Ramos (cell line): ENCODE results near the gene POLE2.
"Not testable (repeated sequence)": the region's sequence is repeated elsewhere in the genome, so short reads cannot be mapped to it uniquely, and the experiment has no call there.

Experiments
- in situ Hi-C: fragments of 300-500 bp; cut with MboI; formaldehyde crosslinking; loops from one replicate; pipeline ENCODE4 v1.14.3; 2022; ENCODE audit warnings: low sequenced_read_pairs; ENCODE audit not compliant: unreplicated experiment

The POLE2 gene

GRCh38 chr14:49687942-49688700, at the start of gene POLE2:
TSS of gene POLE2 (minus strand) at chr14:49688214. CDS start at chr14:49688203, 11 bp downstream.
- in situ Hi-C loops = no loop called here

- in situ Hi-C loops = not testable (repeated sequence)
Measured at GRCh38 chr14:49735669-49736068, 47.7 kb upstream of the POLE2 start.

GRCh38 chr14:49733836-49734235, 45.8 kb upstream of the POLE2 start:
- in situ Hi-C loops = no loop called here

- in situ Hi-C loops = no loop called here
Measured at GRCh38 chr14:49732896-49733295, 44.9 kb upstream of the POLE2 start.

- in situ Hi-C loops = no loop called here
Measured at GRCh38 chr14:49727171-49727570, 39.2 kb upstream of the POLE2 start.

- in situ Hi-C loops = not testable (repeated sequence)
Measured at GRCh38 chr14:49721733-49722435, 33.9 kb upstream of the POLE2 start.

GRCh38 chr14:49720744-49721143, 32.7 kb upstream of the POLE2 start:
- in situ Hi-C loops = no loop called here

GRCh38 chr14:49710993-49711392, 23.0 kb upstream of the POLE2 start:
- in situ Hi-C loops = not testable (repeated sequence)

- in situ Hi-C loops = not testable (repeated sequence)
Measured at GRCh38 chr14:49704471-49704870, 16.5 kb upstream of the POLE2 start.

GRCh38 chr14:49703965-49704364, 16.0 kb upstream of the POLE2 start:
- in situ Hi-C loops = no loop called here

GRCh38 chr14:49702725-49703124, 14.7 kb upstream of the POLE2 start:
- in situ Hi-C loops = no loop called here

GRCh38 chr14:49693735-49694124, 5.7 kb upstream of the POLE2 start:
- in situ Hi-C loops = not testable (repeated sequence)

GRCh38 chr14:49692811-49693734, 5.1 kb upstream of the POLE2 start, which contains the start of gene KLHDC1:
TSS of gene KLHDC1 (plus strand) at chr14:49693120. CDS start at chr14:49693195, 75 bp downstream.
- in situ Hi-C loops = no loop called here

- in situ Hi-C loops = no loop called here
Measured at GRCh38 chr14:49692193-49692757, 4.3 kb upstream of the POLE2 start.

GRCh38 chr14:49691031-49691430, 3.0 kb upstream of the POLE2 start:
- in situ Hi-C loops = no loop called here

- in situ Hi-C loops = no loop called here
Measured at GRCh38 chr14:49688701-49689030, 652 bp upstream of the POLE2 start.

GRCh38 chr14:49686425-49686824, 1.6 kb downstream of the POLE2 start:
- in situ Hi-C loops = no loop called here

GRCh38 chr14:49679271-49679670, 8.7 kb downstream of the POLE2 start:
- in situ Hi-C loops = no loop called here

- in situ Hi-C loops = no loop called here
Measured at GRCh38 chr14:49677643-49678042, 10.4 kb downstream of the POLE2 start.

GRCh38 chr14:49673586-49673985, 14.4 kb downstream of the POLE2 start:
- in situ Hi-C loops = no loop called here
